Kidney epithelial cell (primary cell): ENCODE results near the gene RIMOC1. TPM values are rescaled to one million over a fixed set of nuclear protein-coding genes. Genes with fewer than 3 reads are reported as not detected.
"Not testable (repeated sequence)": the region's sequence is repeated elsewhere in the genome, so short reads cannot be mapped to it uniquely, and the experiment has no call there.

Experiments
- DNase-seq: peaks from one replicate; pipeline ENCODE4 v3.0.0-alpha.2; 2010; ENCODE audit warnings: low read depth
- H3K27me3 ChIP-seq: 2 replicates; pipeline ENCODE4 v1.6.0; 2011; ENCODE audit warnings: low read length; ENCODE audit not compliant: control insufficient read depth, insufficient read depth
- H3K36me3 ChIP-seq: 2 replicates; pipeline ENCODE4 v1.5.1; 2011; ENCODE audit warnings: low read length; ENCODE audit not compliant: control insufficient read depth, insufficient read depth
- H3K4me3 ChIP-seq: 2 replicates; pipeline ENCODE4 v1.5.1; 2011; ENCODE audit warnings: low read depth, mild to moderate bottlenecking, control low read depth, low read length
- CTCF ChIP-seq: IDR thresholded peaks from 2 replicates; pipeline ENCODE4 v1.5.1; 2011; ENCODE audit warnings: mild to moderate bottlenecking, moderate library complexity, low read length, control low read depth, inconsistent platforms; ENCODE audit not compliant: insufficient read depth, poor library complexity, severe bottlenecking
- total RNA-seq: library from RNA; depleted of rRNA; stranded (reverse); fragments of >200 nt; gene quantifications from 2 replicates; pipeline ENCODE4 v1.2.3, GENCODE V29; 2015

The RIMOC1 gene
- total RNA-seq, 1 donor from 2014 or later: 30.7 TPM

- no peaks in the 10 kb centered on the region for H3K36me3 ChIP-seq
- no peak for DNase-seq
- H3K27me3 ChIP-seq: no peaks in the 10 kb centered on the region
- no peak for TF ChIP-seq CTCF
- no peak overlapping the region for H3K4me3 ChIP-seq
Observed at GRCh38 chr5:41929035-41929434, 24.9 kb downstream of the RIMOC1 start.

GRCh38 chr5:41932770-41933169 is 28.6 kb downstream of the RIMOC1 start:
- no peak for TF ChIP-seq CTCF
- DNase-seq: no peak
- Histone ChIP-seq H3K27me3 (no peaks in the 10 kb centered on the region), H3K36me3 (no peaks in the 10 kb centered on the region), H3K4me3 (no peak overlapping the region)

GRCh38 chr5:41935544-41935943 is 31.4 kb downstream of the RIMOC1 start:
- no peak for DNase-seq
- no peaks in the 10 kb centered on the region for H3K36me3 ChIP-seq
- H3K27me3 ChIP-seq: no peaks in the 10 kb centered on the region
- H3K4me3 ChIP-seq: no peak overlapping the region
- TF ChIP-seq CTCF: no peak

- TF ChIP-seq CTCF: no peak
Observed at GRCh38 chr5:41940641-41941040, 36.5 kb downstream of the RIMOC1 start.

GRCh38 chr5:41945332-41945955 is 41.3 kb downstream of the RIMOC1 start:
- not testable (repeated sequence) for H3K27me3 ChIP-seq, H3K4me3 ChIP-seq, H3K36me3 ChIP-seq, DNase-seq

More at GRCh38 chr5:41940641-41941040, 36.5 kb downstream of the RIMOC1 start:
- H3K4me3 ChIP-seq: no peak overlapping the region
- DNase-seq: no peak
- H3K27me3 ChIP-seq: no peaks in the 10 kb centered on the region
- no peaks in the 10 kb centered on the region for H3K36me3 ChIP-seq

- no peak for DNase-seq
- H3K4me3 ChIP-seq: no peak overlapping the region
- H3K27me3 ChIP-seq: no peaks in the 10 kb centered on the region
- TF ChIP-seq CTCF: no peak
- no peaks in the 10 kb centered on the region for H3K36me3 ChIP-seq
Observed at GRCh38 chr5:41951224-41951623, 47.1 kb downstream of the RIMOC1 start.

Other genes with a start within 250 kb of the RIMOC1 start
- 20.9 and 21.0 TPM in 2 replicates for gene OXCT1, start 33.9 kb upstream of the RIMOC1 start, total RNA-seq
- 4.8 and 5.8 TPM in 2 replicates for gene FBXO4, start 20.9 kb downstream of the RIMOC1 start, total RNA-seq